ENCODE measurements around the gene ZNF117. TPM values are rescaled to one million over a fixed set of nuclear protein-coding genes. Genes with fewer than 3 reads are reported as not detected.

The ZNF117 gene
- total and polyA plus RNA-seq, 2 experiments from 2014 or later: 4.8 to 20.0 TPM

- peaks cover 12% of the 10 kb centered on the region for H3K27me3 Mint-ChIP-seq (ENCODE audit: insufficient read depth, low read depth, poor library complexity)
- Histone ChIP-seq H3K36me3 (ENCODE audit: insufficient read depth) (no peaks in the 10 kb centered on the region; the same call in 1 of the 2 replicates), H3K79me2 (replicated peaks; ENCODE audit: insufficient read depth) (peaks cover 56% of the 10 kb centered on the region), H3K27ac (ENCODE audit: low read depth) (no peak overlapping the region), H2AFZ (no peak overlapping the region), H3K4me2 (no peak overlapping the region), H4K20me1 (replicated peaks; ENCODE audit: insufficient read depth) (no peaks in the 10 kb centered on the region), H3K27me3 (ENCODE audit: insufficient read depth) (no peaks in the 10 kb centered on the region), H3K4me1 (ENCODE audit: insufficient read depth) (peaks cover 29% of the 10 kb centered on the region), H3K9me2 (ENCODE audit: insufficient read depth) (peaks cover 16% of the 10 kb centered on the region; the same call in 1 of the 2 replicates), H3F3A (replicated peaks; ENCODE audit: low read depth) (no peaks in the 10 kb centered on the region), H3K4me3 (no peak overlapping the region)
- peaks cover 75% of the 10 kb centered on the region for H3K36me3 Mint-ChIP-seq (ENCODE audit: low read depth)
- H3K9me3 Mint-ChIP-seq: peaks cover 54% of the 10 kb centered on the region
- DNase-seq (ENCODE audit: low spot score) (no peak), ATAC-seq (no peak)
- peaks cover 36% of the 10 kb centered on the region for H3K4me1 Mint-ChIP-seq
- TF ChIP-seq, protein P1, sequence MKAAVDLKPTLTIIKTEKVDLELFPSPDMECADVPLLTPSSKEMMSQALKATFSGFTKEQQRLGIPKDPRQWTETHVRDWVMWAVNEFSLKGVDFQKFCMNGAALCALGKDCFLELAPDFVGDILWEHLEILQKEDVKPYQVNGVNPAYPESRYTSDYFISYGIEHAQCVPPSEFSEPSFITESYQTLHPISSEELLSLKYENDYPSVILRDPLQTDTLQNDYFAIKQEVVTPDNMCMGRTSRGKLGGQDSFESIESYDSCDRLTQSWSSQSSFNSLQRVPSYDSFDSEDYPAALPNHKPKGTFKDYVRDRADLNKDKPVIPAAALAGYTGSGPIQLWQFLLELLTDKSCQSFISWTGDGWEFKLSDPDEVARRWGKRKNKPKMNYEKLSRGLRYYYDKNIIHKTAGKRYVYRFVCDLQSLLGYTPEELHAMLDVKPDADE (IDR thresholded peaks at IDR 0.05): no peak
- TF ChIP-seq ZNF114 (CRISPR knock-in tag; IDR thresholded peaks at IDR 0.05) (no peak), POLR2AphosphoS5 (IDR thresholded peaks at IDR 0.05; ENCODE audit: low read depth) (no peak), EZH2 (IDR thresholded peaks at IDR 0.05; ENCODE audit: low read depth, unreplicated experiment) (no peak), NANOG (IDR thresholded peaks at IDR 0.05; ENCODE audit: borderline replicate concordance) (no peak), CTCF (conservative IDR thresholded peaks at IDR 0.05; ENCODE audit: low read depth in 2 of 2) (no peak), CREB1 (CRISPR knock-in tag; IDR thresholded peaks at IDR 0.05; ENCODE audit: low read depth) (no peak), JUNB (IDR thresholded peaks at IDR 0.05; ENCODE audit: unreplicated experiment) (no peak), STAT1 (IDR thresholded peaks at IDR 0.05; ENCODE audit: unreplicated experiment) (no peak), ZNF331 (CRISPR knock-in tag; IDR thresholded peaks at IDR 0.05; ENCODE audit: low read depth) (no peak), EZH2phosphoT487 (IDR thresholded peaks at IDR 0.05; ENCODE audit: unreplicated experiment) (no peak)
- TF ChIP-seq, protein P2, sequence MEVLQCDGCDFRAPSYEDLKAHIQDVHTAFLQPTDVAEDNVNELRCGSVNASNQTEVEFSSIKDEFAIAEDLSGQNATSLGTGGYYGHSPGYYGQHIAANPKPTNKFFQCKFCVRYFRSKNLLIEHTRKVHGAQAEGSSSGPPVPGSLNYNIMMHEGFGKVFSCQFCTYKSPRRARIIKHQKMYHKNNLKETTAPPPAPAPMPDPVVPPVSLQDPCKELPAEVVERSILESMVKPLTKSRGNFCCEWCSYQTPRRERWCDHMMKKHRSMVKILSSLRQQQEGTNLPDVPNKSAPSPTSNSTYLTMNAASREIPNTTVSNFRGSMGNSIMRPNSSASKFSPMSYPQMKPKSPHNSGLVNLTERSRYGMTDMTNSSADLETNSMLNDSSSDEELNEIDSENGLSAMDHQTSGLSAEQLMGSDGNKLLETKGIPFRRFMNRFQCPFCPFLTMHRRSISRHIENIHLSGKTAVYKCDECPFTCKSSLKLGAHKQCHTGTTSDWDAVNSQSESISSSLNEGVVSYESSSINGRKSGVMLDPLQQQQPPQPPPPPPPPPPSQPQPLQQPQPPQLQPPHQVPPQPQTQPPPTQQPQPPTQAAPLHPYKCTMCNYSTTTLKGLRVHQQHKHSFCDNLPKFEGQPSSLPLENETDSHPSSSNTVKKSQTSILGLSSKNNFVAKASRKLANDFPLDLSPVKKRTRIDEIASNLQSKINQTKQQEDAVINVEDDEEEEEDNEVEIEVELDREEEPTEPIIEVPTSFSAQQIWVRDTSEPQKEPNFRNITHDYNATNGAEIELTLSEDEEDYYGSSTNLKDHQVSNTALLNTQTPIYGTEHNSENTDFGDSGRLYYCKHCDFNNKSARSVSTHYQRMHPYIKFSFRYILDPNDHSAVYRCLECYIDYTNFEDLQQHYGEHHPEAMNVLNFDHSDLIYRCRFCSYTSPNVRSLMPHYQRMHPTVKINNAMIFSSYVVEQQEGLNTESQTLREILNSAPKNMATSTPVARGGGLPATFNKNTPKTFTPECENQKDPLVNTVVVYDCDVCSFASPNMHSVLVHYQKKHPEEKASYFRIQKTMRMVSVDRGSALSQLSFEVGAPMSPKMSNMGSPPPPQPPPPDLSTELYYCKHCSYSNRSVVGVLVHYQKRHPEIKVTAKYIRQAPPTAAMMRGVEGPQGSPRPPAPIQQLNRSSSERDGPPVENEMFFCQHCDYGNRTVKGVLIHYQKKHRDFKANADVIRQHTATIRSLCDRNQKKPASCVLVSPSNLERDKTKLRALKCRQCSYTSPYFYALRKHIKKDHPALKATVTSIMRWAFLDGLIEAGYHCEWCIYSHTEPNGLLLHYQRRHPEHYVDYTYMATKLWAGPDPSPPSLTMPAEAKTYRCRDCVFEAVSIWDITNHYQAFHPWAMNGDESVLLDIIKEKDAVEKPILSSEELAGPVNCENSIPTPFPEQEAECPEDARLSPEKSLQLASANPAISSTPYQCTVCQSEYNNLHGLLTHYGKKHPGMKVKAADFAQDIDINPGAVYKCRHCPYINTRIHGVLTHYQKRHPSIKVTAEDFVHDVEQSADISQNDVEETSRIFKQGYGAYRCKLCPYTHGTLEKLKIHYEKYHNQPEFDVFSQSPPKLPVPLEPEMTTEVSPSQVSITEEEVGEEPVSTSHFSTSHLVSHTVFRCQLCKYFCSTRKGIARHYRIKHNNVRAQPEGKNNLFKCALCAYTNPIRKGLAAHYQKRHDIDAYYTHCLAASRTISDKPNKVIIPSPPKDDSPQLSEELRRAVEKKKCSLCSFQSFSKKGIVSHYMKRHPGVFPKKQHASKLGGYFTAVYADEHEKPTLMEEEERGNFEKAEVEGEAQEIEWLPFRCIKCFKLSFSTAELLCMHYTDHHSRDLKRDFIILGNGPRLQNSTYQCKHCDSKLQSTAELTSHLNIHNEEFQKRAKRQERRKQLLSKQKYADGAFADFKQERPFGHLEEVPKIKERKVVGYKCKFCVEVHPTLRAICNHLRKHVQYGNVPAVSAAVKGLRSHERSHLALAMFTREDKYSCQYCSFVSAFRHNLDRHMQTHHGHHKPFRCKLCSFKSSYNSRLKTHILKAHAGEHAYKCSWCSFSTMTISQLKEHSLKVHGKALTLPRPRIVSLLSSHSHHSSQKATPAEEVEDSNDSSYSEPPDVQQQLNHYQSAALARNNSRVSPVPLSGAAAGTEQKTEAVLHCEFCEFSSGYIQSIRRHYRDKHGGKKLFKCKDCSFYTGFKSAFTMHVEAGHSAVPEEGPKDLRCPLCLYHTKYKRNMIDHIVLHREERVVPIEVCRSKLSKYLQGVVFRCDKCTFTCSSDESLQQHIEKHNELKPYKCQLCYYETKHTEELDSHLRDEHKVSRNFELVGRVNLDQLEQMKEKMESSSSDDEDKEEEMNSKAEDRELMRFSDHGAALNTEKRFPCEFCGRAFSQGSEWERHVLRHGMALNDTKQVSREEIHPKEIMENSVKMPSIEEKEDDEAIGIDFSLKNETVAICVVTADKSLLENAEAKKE (CRISPR knock-in tag; IDR thresholded peaks at IDR 0.05): no peak
- TF ChIP-seq, protein P3, sequence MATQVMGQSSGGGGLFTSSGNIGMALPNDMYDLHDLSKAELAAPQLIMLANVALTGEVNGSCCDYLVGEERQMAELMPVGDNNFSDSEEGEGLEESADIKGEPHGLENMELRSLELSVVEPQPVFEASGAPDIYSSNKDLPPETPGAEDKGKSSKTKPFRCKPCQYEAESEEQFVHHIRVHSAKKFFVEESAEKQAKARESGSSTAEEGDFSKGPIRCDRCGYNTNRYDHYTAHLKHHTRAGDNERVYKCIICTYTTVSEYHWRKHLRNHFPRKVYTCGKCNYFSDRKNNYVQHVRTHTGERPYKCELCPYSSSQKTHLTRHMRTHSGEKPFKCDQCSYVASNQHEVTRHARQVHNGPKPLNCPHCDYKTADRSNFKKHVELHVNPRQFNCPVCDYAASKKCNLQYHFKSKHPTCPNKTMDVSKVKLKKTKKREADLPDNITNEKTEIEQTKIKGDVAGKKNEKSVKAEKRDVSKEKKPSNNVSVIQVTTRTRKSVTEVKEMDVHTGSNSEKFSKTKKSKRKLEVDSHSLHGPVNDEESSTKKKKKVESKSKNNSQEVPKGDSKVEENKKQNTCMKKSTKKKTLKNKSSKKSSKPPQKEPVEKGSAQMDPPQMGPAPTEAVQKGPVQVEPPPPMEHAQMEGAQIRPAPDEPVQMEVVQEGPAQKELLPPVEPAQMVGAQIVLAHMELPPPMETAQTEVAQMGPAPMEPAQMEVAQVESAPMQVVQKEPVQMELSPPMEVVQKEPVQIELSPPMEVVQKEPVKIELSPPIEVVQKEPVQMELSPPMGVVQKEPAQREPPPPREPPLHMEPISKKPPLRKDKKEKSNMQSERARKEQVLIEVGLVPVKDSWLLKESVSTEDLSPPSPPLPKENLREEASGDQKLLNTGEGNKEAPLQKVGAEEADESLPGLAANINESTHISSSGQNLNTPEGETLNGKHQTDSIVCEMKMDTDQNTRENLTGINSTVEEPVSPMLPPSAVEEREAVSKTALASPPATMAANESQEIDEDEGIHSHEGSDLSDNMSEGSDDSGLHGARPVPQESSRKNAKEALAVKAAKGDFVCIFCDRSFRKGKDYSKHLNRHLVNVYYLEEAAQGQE (IDR thresholded peaks at IDR 0.05; ENCODE audit: unreplicated experiment): no peak
- H3K27ac Mint-ChIP-seq: no peak overlapping the region
- H3K4me3 Mint-ChIP-seq: no peak overlapping the region
Measured at GRCh38 chr7:65001291-65001814, 10.5 kb upstream of the ZNF117 start.

Measured in GM23338 (cell line).